ENCODE data around the gene BRMS1L.

DNA sequence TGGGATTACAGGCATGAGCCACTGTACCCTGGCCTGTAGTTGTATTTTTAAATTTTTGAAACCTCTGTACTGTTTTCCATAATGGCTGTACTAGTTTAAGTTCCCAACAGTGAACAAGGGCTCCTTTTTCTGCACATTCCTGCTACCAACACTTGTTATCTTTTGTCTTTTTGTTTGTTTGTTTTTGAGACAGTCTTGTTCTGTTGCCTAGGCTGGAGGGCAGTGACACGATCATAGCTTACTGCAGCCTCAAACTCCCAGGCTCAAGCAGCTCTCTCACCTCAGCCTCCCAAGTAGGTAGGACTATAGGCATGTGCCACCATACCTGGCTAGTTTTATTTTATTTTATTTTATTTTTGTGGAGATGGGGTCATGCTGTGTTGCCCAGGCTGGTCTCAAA lies 23.0 kb downstream of the BRMS1L start:
- TF ChIP-seq POLR2A (IDR thresholded peaks at IDR 0.05) = no peak
- TF ChIP-seq, protein P1, sequence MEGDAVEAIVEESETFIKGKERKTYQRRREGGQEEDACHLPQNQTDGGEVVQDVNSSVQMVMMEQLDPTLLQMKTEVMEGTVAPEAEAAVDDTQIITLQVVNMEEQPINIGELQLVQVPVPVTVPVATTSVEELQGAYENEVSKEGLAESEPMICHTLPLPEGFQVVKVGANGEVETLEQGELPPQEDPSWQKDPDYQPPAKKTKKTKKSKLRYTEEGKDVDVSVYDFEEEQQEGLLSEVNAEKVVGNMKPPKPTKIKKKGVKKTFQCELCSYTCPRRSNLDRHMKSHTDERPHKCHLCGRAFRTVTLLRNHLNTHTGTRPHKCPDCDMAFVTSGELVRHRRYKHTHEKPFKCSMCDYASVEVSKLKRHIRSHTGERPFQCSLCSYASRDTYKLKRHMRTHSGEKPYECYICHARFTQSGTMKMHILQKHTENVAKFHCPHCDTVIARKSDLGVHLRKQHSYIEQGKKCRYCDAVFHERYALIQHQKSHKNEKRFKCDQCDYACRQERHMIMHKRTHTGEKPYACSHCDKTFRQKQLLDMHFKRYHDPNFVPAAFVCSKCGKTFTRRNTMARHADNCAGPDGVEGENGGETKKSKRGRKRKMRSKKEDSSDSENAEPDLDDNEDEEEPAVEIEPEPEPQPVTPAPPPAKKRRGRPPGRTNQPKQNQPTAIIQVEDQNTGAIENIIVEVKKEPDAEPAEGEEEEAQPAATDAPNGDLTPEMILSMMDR (IDR thresholded peaks at IDR 0.05) = no peak
